SK-N-SH treated with all-trans-retinoic acid at 6 μM for 48 hours (cell line): Measurements from ENCODE around the gene CHST11.

ENCODE experiments used
- ARNTL ChIP-seq: fragments of 450-650 bp; formaldehyde crosslinking; IDR thresholded peaks from 2 replicates; pipeline ENCODE4 v1.5.0; 2020; ENCODE audit warnings: low read depth, mild to moderate bottlenecking, moderate library complexity, borderline replicate concordance
- BACH2 ChIP-seq: fragments of 250-450 bp; sonication (Bioruptor Pico); IDR thresholded peaks from 2 replicates; pipeline ENCODE4 v1.9.0; 2021; ENCODE audit warnings: mild to moderate bottlenecking, borderline replicate concordance
- CREB5 ChIP-seq: fragments of 250-450 bp; sonication (Bioruptor Pico); IDR thresholded peaks from 2 replicates; pipeline ENCODE4 v1.5.1; 2020; ENCODE audit warnings: low read depth, mild to moderate bottlenecking, moderate library complexity
- CSDC2 ChIP-seq: fragments of 250-450 bp; sonication (Bioruptor Pico); IDR thresholded peaks from 2 replicates; pipeline ENCODE4 v1.5.0; 2020; ENCODE audit warnings: mild to moderate bottlenecking, moderate library complexity
- GLIS3 ChIP-seq: fragments of 250-450 bp; sonication (Bioruptor Pico); IDR thresholded peaks from 2 replicates; pipeline ENCODE4 v1.5.0; 2020; ENCODE audit warnings: mild to moderate bottlenecking, moderate library complexity
- PATZ1 ChIP-seq: fragments of 250-450 bp; sonication (Bioruptor Pico); IDR thresholded peaks from 2 replicates; pipeline ENCODE4 v1.8.0; 2020; ENCODE audit warnings: mild to moderate bottlenecking, moderate library complexity, borderline replicate concordance
- RARB ChIP-seq: fragments of 250-450 bp; sonication (Bioruptor Pico); IDR thresholded peaks from 2 replicates; pipeline ENCODE4 v1.8.0; 2021; ENCODE audit warnings: mild to moderate bottlenecking, moderate library complexity
- ZFP3 ChIP-seq: fragments of 250-450 bp; sonication (Bioruptor Pico); IDR thresholded peaks from 2 replicates; pipeline ENCODE4 v1.5.0; 2020; ENCODE audit warnings: mild to moderate bottlenecking, moderate library complexity
- ZFP30 ChIP-seq: fragments of 450-650 bp; formaldehyde crosslinking; IDR thresholded peaks from 2 replicates; pipeline ENCODE4 v1.5.0; 2022; ENCODE audit warnings: mild to moderate bottlenecking, moderate library complexity
- TF ChIP-seq, protein P1 (sequence below): fragments of 250-450 bp; sonication (Bioruptor Pico); IDR thresholded peaks from 2 replicates; pipeline ENCODE4 v1.5.0; 2020; ENCODE audit warnings: mild to moderate bottlenecking, moderate library complexity
- TF ChIP-seq, protein P2 (sequence below): fragments of 250-450 bp; sonication (Bioruptor Pico); IDR thresholded peaks from 2 replicates; pipeline ENCODE4 v1.8.0; 2021; ENCODE audit warnings: low read depth, mild to moderate bottlenecking, moderate library complexity, borderline replicate concordance

DNA sequence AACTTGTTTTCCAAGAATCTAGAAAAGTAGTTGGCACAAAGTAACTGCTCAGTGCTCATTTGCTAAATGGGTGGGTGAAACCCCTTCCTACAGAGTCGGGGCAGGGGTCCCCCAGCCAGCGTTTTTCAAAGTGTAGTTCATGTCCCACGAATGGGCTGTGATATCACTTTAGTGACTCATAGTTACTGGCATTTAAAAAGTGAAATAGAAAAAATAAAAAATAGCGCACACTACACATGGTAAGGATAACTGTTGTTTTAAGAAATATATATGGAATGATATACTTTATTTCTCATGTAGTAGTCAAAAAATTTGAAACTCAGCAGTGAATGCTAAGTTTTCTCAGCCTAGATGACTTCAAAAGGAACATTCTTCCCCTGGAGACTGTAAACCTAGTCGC, 250.4 kb downstream of the CHST11 start:
- TF ChIP-seq, protein P1, sequence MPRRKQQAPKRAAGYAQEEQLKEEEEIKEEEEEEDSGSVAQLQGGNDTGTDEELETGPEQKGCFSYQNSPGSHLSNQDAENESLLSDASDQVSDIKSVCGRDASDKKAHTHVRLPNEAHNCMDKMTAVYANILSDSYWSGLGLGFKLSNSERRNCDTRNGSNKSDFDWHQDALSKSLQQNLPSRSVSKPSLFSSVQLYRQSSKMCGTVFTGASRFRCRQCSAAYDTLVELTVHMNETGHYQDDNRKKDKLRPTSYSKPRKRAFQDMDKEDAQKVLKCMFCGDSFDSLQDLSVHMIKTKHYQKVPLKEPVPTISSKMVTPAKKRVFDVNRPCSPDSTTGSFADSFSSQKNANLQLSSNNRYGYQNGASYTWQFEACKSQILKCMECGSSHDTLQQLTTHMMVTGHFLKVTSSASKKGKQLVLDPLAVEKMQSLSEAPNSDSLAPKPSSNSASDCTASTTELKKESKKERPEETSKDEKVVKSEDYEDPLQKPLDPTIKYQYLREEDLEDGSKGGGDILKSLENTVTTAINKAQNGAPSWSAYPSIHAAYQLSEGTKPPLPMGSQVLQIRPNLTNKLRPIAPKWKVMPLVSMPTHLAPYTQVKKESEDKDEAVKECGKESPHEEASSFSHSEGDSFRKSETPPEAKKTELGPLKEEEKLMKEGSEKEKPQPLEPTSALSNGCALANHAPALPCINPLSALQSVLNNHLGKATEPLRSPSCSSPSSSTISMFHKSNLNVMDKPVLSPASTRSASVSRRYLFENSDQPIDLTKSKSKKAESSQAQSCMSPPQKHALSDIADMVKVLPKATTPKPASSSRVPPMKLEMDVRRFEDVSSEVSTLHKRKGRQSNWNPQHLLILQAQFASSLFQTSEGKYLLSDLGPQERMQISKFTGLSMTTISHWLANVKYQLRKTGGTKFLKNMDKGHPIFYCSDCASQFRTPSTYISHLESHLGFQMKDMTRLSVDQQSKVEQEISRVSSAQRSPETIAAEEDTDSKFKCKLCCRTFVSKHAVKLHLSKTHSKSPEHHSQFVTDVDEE (CRISPR knock-in tag): no peak
- TF ChIP-seq CREB5 (CRISPR knock-in tag): no peak
- no peak for TF ChIP-seq ARNTL (CRISPR knock-in tag)
- TF ChIP-seq ZFP30 (CRISPR knock-in tag): no peak
- TF ChIP-seq CSDC2 (CRISPR knock-in tag): no peak
- TF ChIP-seq, protein P2, sequence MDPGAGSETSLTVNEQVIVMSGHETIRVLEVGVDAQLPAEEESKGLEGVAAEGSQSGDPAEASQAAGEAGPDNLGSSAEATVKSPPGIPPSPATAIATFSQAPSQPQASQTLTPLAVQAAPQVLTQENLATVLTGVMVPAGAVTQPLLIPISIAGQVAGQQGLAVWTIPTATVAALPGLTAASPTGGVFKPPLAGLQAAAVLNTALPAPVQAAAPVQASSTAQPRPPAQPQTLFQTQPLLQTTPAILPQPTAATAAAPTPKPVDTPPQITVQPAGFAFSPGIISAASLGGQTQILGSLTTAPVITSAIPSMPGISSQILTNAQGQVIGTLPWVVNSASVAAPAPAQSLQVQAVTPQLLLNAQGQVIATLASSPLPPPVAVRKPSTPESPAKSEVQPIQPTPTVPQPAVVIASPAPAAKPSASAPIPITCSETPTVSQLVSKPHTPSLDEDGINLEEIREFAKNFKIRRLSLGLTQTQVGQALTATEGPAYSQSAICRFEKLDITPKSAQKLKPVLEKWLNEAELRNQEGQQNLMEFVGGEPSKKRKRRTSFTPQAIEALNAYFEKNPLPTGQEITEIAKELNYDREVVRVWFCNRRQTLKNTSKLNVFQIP (CRISPR knock-in tag): no peak
- no peak for TF ChIP-seq PATZ1 (CRISPR knock-in tag)
- TF ChIP-seq ZFP3 (CRISPR knock-in tag): no peak
- TF ChIP-seq BACH2 (CRISPR knock-in tag): no peak
- no peak for TF ChIP-seq RARB
- TF ChIP-seq GLIS3 (CRISPR knock-in tag): no peak
